ENCODE data around the gene RASL12. TPM values are rescaled to one million over a fixed set of nuclear protein-coding genes. Genes with fewer than 3 reads are reported as not detected.
A peak's percentile ranks its signal among the peaks of the same experiment; 100 is the strongest.

The RASL12 gene
- total RNA-seq, 1 experiment from 2014 or later = 0.67 TPM

DNA sequence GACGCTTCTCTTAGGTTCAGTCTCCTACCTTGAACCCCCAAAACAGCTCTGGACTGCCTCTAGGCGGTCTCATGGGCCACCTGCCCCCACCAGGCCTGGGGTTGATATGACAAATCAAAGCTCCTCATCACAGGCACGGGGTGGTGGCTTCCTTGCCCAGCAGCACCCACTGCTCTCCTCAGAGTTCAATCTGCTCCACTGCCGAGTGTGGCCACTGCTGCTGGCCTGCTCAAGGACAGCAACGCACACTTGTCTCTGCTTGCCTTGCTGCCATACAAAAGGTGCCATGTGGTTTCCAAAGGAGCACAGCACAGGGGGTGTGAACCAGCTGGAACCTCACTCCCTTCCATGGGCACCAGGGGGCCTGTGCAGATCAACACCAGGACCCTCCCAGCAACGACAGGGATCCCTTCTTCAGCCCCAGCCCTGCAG lies 18.9 kb upstream of the RASL12 start:
- peaks cover 13% of the 10 kb centered on the region for H3K4me1 ChIP-seq (ENCODE audit: control insufficient read depth, insufficient read depth, low read length)
- DNase-seq (ENCODE audit: low read depth, low spot score) (no peak), ATAC-seq (peak; percentile 48; the same call in 1 of the 2 replicates)
- CTCF ChIA-PET = interaction anchor here (0.8 to 1.7 kb wide), 6 partner anchors 23 to 211 kb away, joined by 3 to 9 read pairs (median 4); no protein-coding TSS in a partner anchor
- POLR2A ChIA-PET = interaction anchor here (0.7 kb wide), 1 partner anchor 185 kb away, joined by 3 read pairs; no protein-coding TSS in a partner anchor
- intact Hi-C loops (cut with micrococcal nuclease; ENCODE audit: unreplicated experiment) (no loop called here), in situ Hi-C loops (cut with HindIII; ENCODE audit: low pct_unique_long_range_greater_than_20kb, low sequenced_read_pairs) (no loop called here)
- no peak overlapping the region for H3K4me3 ChIP-seq (ENCODE audit: low read depth in 2 of 2, low read length in 2 of 2)
- no peaks in the 10 kb centered on the region; the same call in 1 of the 2 replicates for H3K27me3 ChIP-seq (ENCODE audit: control insufficient read depth, insufficient read depth, low read length)
- H3K27ac ChIP-seq (ENCODE audit: low read length) = no peak overlapping the region
- no TSS peak for BruUV-seq (replicated peaks)
- H3K9me3 ChIP-seq (ENCODE audit: control insufficient read depth, insufficient read depth, low read depth, low read length) = no peaks in the 10 kb centered on the region
- TF ChIP-seq POLR2AphosphoS5 (IDR thresholded peaks at IDR 0.05; ENCODE audit: low read depth, low read length) = no peak
- TF ChIP-seq SIN3A (IDR thresholded peaks at IDR 0.05; ENCODE audit: borderline replicate concordance, insufficient read depth, low read depth, low read length) = no peak
- no peak for TF ChIP-seq TCF7L2 (IDR thresholded peaks at IDR 0.05; ENCODE audit: low read depth, low read length)
- TF ChIP-seq, protein P1, sequence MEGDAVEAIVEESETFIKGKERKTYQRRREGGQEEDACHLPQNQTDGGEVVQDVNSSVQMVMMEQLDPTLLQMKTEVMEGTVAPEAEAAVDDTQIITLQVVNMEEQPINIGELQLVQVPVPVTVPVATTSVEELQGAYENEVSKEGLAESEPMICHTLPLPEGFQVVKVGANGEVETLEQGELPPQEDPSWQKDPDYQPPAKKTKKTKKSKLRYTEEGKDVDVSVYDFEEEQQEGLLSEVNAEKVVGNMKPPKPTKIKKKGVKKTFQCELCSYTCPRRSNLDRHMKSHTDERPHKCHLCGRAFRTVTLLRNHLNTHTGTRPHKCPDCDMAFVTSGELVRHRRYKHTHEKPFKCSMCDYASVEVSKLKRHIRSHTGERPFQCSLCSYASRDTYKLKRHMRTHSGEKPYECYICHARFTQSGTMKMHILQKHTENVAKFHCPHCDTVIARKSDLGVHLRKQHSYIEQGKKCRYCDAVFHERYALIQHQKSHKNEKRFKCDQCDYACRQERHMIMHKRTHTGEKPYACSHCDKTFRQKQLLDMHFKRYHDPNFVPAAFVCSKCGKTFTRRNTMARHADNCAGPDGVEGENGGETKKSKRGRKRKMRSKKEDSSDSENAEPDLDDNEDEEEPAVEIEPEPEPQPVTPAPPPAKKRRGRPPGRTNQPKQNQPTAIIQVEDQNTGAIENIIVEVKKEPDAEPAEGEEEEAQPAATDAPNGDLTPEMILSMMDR (IDR thresholded peaks at IDR 0.05) = no peak; the same call in 1 of the 2 replicates
- TF ChIP-seq REST (IDR thresholded peaks at IDR 0.05; ENCODE audit: insufficient read depth in 1 of 2, low read depth in 2 of 2, low read length in 1 of 2) = no peak
- no peaks in the 10 kb centered on the region for H3K36me3 ChIP-seq (ENCODE audit: control insufficient read depth, insufficient read depth, low read length)

GRCh38 chr15:65085990-65086679 lies 18.3 kb upstream of the RASL12 start:
- Histone ChIP-seq H3K4me1 (ENCODE audit: control insufficient read depth, insufficient read depth, low read length) (peaks cover 13% of the 10 kb centered on the region), H3K4me3 (ENCODE audit: low read depth in 2 of 2, low read length in 2 of 2) (no peak overlapping the region), H3K27ac (ENCODE audit: low read length) (no peak overlapping the region), H3K36me3 (ENCODE audit: control insufficient read depth, insufficient read depth, low read length) (no peaks in the 10 kb centered on the region), H3K27me3 (ENCODE audit: control insufficient read depth, insufficient read depth, low read length) (no peaks in the 10 kb centered on the region; the same call in 1 of the 2 replicates), H3K9me3 (ENCODE audit: control insufficient read depth, insufficient read depth, low read depth, low read length) (no peaks in the 10 kb centered on the region)
- no TSS peak for BruUV-seq (replicated peaks)
- ChIA-PET CTCF (interaction anchor here (0.8 to 1.7 kb wide), 5 partner anchors 23 to 212 kb away, joined by 3 to 5 read pairs (median 3); no protein-coding TSS in a partner anchor), POLR2A (interaction anchor here (0.5 kb wide), 1 partner anchor 360 kb away, joined by 5 read pairs; no protein-coding TSS in a partner anchor)
- no peak for TF ChIP-seq POLR2AphosphoS5 (IDR thresholded peaks at IDR 0.05; ENCODE audit: low read depth, low read length)
- TF ChIP-seq SIN3A (IDR thresholded peaks at IDR 0.05; ENCODE audit: borderline replicate concordance, insufficient read depth, low read depth, low read length) = no peak
- TF ChIP-seq, protein P1 (IDR thresholded peaks at IDR 0.05) = peak; percentile 78
- TF ChIP-seq TCF7L2 (IDR thresholded peaks at IDR 0.05; ENCODE audit: low read depth, low read length) = no peak
- ATAC-seq (peak; percentile 82), DNase-seq (ENCODE audit: low read depth, low spot score) (no peak)
- intact Hi-C loops (cut with micrococcal nuclease; ENCODE audit: unreplicated experiment) = no loop called here
- in situ Hi-C loops (cut with HindIII; ENCODE audit: low pct_unique_long_range_greater_than_20kb, low sequenced_read_pairs) = no loop called here

Data from Panc1 (cell line).